H9 (cell line): ENCODE data around the gene AFAP1. TPM values are rescaled to one million over a fixed set of nuclear protein-coding genes. Genes with fewer than 3 reads are reported as not detected.

ENCODE experiments used
- DNase-seq: peaks from one replicate; pipeline ENCODE4 v3.0.0-alpha.2; 2017
- H2AFZ ChIP-seq: one replicate; pipeline ENCODE4 v1.6.1; 2013; ENCODE audit warnings: mild to moderate bottlenecking, low read length, control low read depth, moderate library complexity
- H2AK5ac ChIP-seq: 2 replicates; pipeline ENCODE4 v1.6.1; 2013; ENCODE audit warnings: low read length, control low read depth, mixed read lengths; ENCODE audit not compliant: insufficient read length
- H2BK120ac ChIP-seq: one replicate; pipeline ENCODE4 v1.6.1; 2013; ENCODE audit warnings: low read depth, mild to moderate bottlenecking, low read length, control low read depth, inconsistent platforms; ENCODE audit not compliant: poor library complexity, severe bottlenecking
- H2BK12ac ChIP-seq: 2 replicates; pipeline ENCODE4 v1.6.1; 2013; ENCODE audit warnings: low read length, control low read depth, mixed read lengths, low read depth; ENCODE audit not compliant: insufficient read length
- H2BK15ac ChIP-seq: 2 replicates; pipeline ENCODE4 v1.6.1; 2013; ENCODE audit warnings: low read depth, low read length, control low read depth
- H2BK20ac ChIP-seq: one replicate; pipeline ENCODE4 v1.6.1; 2013; ENCODE audit warnings: low read depth, mild to moderate bottlenecking, low read length, control low read depth, inconsistent platforms; ENCODE audit not compliant: poor library complexity, severe bottlenecking
- H2BK5ac ChIP-seq: 2 replicates; pipeline ENCODE4 v1.6.1; 2013; ENCODE audit warnings: low read length, control low read depth, mixed read lengths; ENCODE audit not compliant: insufficient read length
- H3K14ac ChIP-seq: 2 replicates; pipeline ENCODE4 v1.6.1; 2013; ENCODE audit warnings: low read length, control low read depth; ENCODE audit not compliant: insufficient read depth
- H3K18ac ChIP-seq: 2 replicates; pipeline ENCODE4 v1.6.1; 2013; ENCODE audit warnings: low read depth, mild to moderate bottlenecking, mixed read lengths, low read length, control low read depth; ENCODE audit not compliant: insufficient read length
- H3K23ac ChIP-seq: 2 replicates; pipeline ENCODE4 v1.6.1; 2013; ENCODE audit warnings: low read length, control low read depth, mixed read lengths, low read depth; ENCODE audit not compliant: insufficient read length
- H3K23me2 ChIP-seq: 2 replicates; pipeline ENCODE4 v1.6.1; 2013; ENCODE audit warnings: low read depth, mild to moderate bottlenecking, mixed read lengths, low read length, control low read depth; ENCODE audit not compliant: insufficient read length, poor library complexity, severe bottlenecking
- H3K27ac ChIP-seq: 2 replicates; pipeline ENCODE4 v1.5.1; 2013; ENCODE audit warnings: low read length, control low read depth, mixed read lengths, low read depth; ENCODE audit not compliant: insufficient read length
- H3K27me3 ChIP-seq: 2 replicates; pipeline ENCODE4 v1.6.1; 2013; ENCODE audit warnings: low read length, control low read depth, inconsistent platforms; ENCODE audit not compliant: insufficient read depth
- H3K4ac ChIP-seq: 2 replicates; pipeline ENCODE4 v1.6.1; 2013; ENCODE audit warnings: low read depth, mild to moderate bottlenecking, control low read depth, inconsistent platforms, low read length, moderate library complexity
- H3K4me1 ChIP-seq: 2 replicates; pipeline ENCODE4 v1.6.1; 2013; ENCODE audit warnings: low read length, control low read depth, inconsistent platforms; ENCODE audit not compliant: insufficient read depth
- H3K4me2 ChIP-seq: 2 replicates; pipeline ENCODE4 v1.6.1; 2013; ENCODE audit warnings: low read length, control low read depth, mixed read lengths; ENCODE audit not compliant: insufficient read length, insufficient read depth
- H3K56ac ChIP-seq: 2 replicates; pipeline ENCODE4 v1.6.1; 2013; ENCODE audit warnings: low read depth, mild to moderate bottlenecking, mixed read lengths, low read length, control low read depth; ENCODE audit not compliant: insufficient read length
- H3K79me1 ChIP-seq: 2 replicates; pipeline ENCODE4 v1.6.1; 2013; ENCODE audit warnings: low read depth, mild to moderate bottlenecking, moderate library complexity, low read length, control low read depth, inconsistent platforms; ENCODE audit not compliant: insufficient read depth, poor library complexity, severe bottlenecking
- H3K79me2 ChIP-seq: 2 replicates; pipeline ENCODE4 v1.6.1; 2013; ENCODE audit warnings: low read length, control low read depth, inconsistent platforms; ENCODE audit not compliant: insufficient read depth
- H3K9ac ChIP-seq: 2 replicates; pipeline ENCODE4 v1.6.1; 2013; ENCODE audit warnings: low read length, control low read depth, mixed read lengths; ENCODE audit not compliant: insufficient read length; ENCODE audit errors: extremely low read depth
- H3K9me3 ChIP-seq: one replicate; pipeline ENCODE4 v1.6.1; 2013; ENCODE audit warnings: low read depth, low read length, inconsistent platforms; ENCODE audit not compliant: control insufficient read depth
- H3T11ph ChIP-seq: one replicate; pipeline ENCODE4 v1.6.1; 2013; ENCODE audit warnings: mild to moderate bottlenecking, low read length, control low read depth, inconsistent platforms
- H4K20me1 ChIP-seq: one replicate; pipeline ENCODE4 v1.6.1; 2013; ENCODE audit not compliant: control insufficient read depth, insufficient read length, insufficient read depth
- H4K5ac ChIP-seq: 2 replicates; pipeline ENCODE4 v1.6.1; 2013; ENCODE audit warnings: low read depth, mild to moderate bottlenecking, mixed read lengths, low read length, control low read depth; ENCODE audit not compliant: insufficient read length
- H4K8ac ChIP-seq: replicated peaks from 2 replicates; pipeline ENCODE4 v1.6.1; 2013; ENCODE audit warnings: low read length, control low read depth, mixed read lengths, low read depth; ENCODE audit not compliant: insufficient read length
- H4K91ac ChIP-seq: 2 replicates; pipeline ENCODE4 v1.6.1; 2013; ENCODE audit warnings: low read depth, mild to moderate bottlenecking, moderate library complexity, mixed read lengths, low read length, control low read depth; ENCODE audit not compliant: insufficient read length
- H3K27ac Mint-ChIP-seq, 3 experiments: 2 replicates in 2 of 3; 3 replicates in 1 of 3; pipeline ENCODE4 v1.8.0; 2020 to 2021; ENCODE audit warnings: mixed read lengths in 3 of 3, mild to moderate bottlenecking in 1 of 3, moderate library complexity in 1 of 3
- H3K27me3 Mint-ChIP-seq: 2 replicates; pipeline ENCODE4 v1.8.0; 2021; ENCODE audit warnings: low read depth, mild to moderate bottlenecking, moderate library complexity, mixed read lengths
- H3K36me3 Mint-ChIP-seq, 3 experiments: 2 replicates in 2 of 3; 3 replicates in 1 of 3; pipeline ENCODE4 v1.8.0; 2020 to 2021; ENCODE audit warnings: low read depth in 3 of 3, mixed read lengths in 3 of 3; ENCODE audit not compliant: insufficient read depth in 1 of 3
- H3K4me1 Mint-ChIP-seq, 2 experiments: 2 replicates each; pipeline ENCODE4 v1.8.0; 2020; ENCODE audit warnings: mixed read lengths in 2 of 2
- H3K4me3 Mint-ChIP-seq, 2 experiments: 2 replicates in 1 of 2; 3 replicates in 1 of 2; pipeline ENCODE4 v1.8.0; 2020 to 2021; ENCODE audit warnings: mild to moderate bottlenecking in 2 of 2, mixed read lengths in 2 of 2, moderate library complexity in 1 of 2
- H3K9me3 Mint-ChIP-seq, 2 experiments: 2 replicates in 1 of 2; 3 replicates in 1 of 2; pipeline ENCODE4 v1.8.0; 2020; ENCODE audit warnings: mild to moderate bottlenecking in 2 of 2, mixed read lengths in 2 of 2, moderate library complexity in 1 of 2
- WGBS: extraction: QIAGEN DNeasy Blood & Tissue Kit; methylation state at CpG from one replicate; pipeline ENCODE4 v1.1.7; 2013; ENCODE audit warnings: missing lambda C conversion rate, low lambda C conversion rate, mixed read lengths; ENCODE audit not compliant: insufficient read length; ENCODE audit errors: extremely low coverage; 5-methylcytosine and 5-hydroxymethylcytosine counted together
- total RNA-seq: library from RNA; stranded (reverse); gene quantifications from 2 replicates; pipeline ENCODE4 v1.2.1, GENCODE V29; 2021
- TF ChIP-seq, protein P1 (sequence below): fragments of 200-600 bp; sonication (generic); conservative IDR thresholded peaks from 3 replicates; pipeline ENCODE4 v1.8.0; 2021; ENCODE audit warnings: antibody characterized with exemption, mild to moderate bottlenecking

Gene AFAP1
- total RNA-seq, 1 experiment from 2014 or later: 6.5 TPM

DNA sequence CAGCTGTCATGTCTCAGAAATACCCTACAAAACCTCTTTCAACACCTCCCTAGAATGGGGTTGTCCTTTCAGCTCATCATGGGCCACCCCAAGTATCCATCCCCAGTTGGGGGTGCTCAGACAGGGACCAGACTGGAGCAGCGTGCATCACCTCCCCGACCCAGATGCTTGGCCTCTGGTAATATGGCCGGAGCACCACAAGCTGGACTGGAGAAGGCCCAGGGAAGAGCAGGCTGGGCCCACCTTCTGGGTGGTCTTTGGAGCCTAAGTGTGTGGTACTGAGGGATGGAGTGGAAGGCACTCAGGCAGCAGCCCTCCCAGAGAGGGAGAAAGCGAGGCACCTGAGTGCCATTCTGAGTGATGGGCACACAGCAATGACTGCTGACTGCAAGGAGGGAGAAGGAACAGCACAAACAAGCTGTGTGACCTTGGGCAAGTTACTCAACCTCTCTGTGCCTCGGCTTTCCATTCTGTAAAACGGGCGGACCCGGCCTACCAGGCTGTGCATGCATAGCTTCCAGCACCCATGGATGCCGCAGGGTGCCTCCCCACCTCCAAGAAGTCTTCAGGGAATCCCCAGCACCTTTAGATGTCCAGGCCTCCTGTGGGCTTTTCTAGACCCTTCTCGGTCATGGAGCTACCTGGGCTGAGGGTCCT, 228.2 kb downstream of the AFAP1 start:
- Histone ChIP-seq H2AFZ (no peak overlapping the region), H3T11ph (no peak overlapping the region), H2BK5ac (no peak overlapping the region), H3K4ac (no peak overlapping the region), H3K23me2 (no peaks in the 10 kb centered on the region), H4K8ac (no peak overlapping the region), H3K14ac (no peak overlapping the region), H3K79me1 (no peaks in the 10 kb centered on the region), H2BK12ac (no peak overlapping the region), H2BK20ac (no peak overlapping the region), H3K18ac (no peak overlapping the region), H3K9me3 (no peaks in the 10 kb centered on the region), H3K23ac (no peak overlapping the region), H2AK5ac (no peak overlapping the region), H3K4me1 (no peaks in the 10 kb centered on the region), H4K91ac (no peak overlapping the region), H3K56ac (no peak overlapping the region), H3K4me2 (no peak overlapping the region), H4K20me1 (no peaks in the 10 kb centered on the region), H2BK120ac (no peak overlapping the region), H4K5ac (no peak overlapping the region), H3K27ac (no peak overlapping the region), H3K79me2 (no peaks in the 10 kb centered on the region), H2BK15ac (no peak overlapping the region), H3K27me3 (no peaks in the 10 kb centered on the region), H3K9ac (no peak overlapping the region)
- no CpG with 5 or more reads among the region's 10 CpGs for WGBS
- TF ChIP-seq, protein P1, sequence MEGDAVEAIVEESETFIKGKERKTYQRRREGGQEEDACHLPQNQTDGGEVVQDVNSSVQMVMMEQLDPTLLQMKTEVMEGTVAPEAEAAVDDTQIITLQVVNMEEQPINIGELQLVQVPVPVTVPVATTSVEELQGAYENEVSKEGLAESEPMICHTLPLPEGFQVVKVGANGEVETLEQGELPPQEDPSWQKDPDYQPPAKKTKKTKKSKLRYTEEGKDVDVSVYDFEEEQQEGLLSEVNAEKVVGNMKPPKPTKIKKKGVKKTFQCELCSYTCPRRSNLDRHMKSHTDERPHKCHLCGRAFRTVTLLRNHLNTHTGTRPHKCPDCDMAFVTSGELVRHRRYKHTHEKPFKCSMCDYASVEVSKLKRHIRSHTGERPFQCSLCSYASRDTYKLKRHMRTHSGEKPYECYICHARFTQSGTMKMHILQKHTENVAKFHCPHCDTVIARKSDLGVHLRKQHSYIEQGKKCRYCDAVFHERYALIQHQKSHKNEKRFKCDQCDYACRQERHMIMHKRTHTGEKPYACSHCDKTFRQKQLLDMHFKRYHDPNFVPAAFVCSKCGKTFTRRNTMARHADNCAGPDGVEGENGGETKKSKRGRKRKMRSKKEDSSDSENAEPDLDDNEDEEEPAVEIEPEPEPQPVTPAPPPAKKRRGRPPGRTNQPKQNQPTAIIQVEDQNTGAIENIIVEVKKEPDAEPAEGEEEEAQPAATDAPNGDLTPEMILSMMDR: no peak
- Mint-ChIP-seq H3K27me3 (peaks cover 17% of the 10 kb centered on the region), H3K4me1 (peaks cover 2 to 9% of the 10 kb centered on the region in 2 experiments; a peak in 2 of 4 replicates), H3K27ac (no peak overlapping the region; a peak in 1 of 7 replicates), H3K36me3 (no peaks in the 10 kb centered on the region; a peak in 1 of 7 replicates), H3K4me3 (no peak overlapping the region), H3K9me3 (no peaks in the 10 kb centered on the region; a peak in 2 of 5 replicates)
- no peak for DNase-seq
